H9 (cell line): ENCODE results near the gene SAMD14. TPM values are rescaled to one million over a fixed set of nuclear protein-coding genes. Genes with fewer than 3 reads are reported as not detected.

Experiments used
- DNase-seq: peaks from one replicate; pipeline ENCODE4 v3.0.0-alpha.2; 2017
- H2AFZ ChIP-seq: one replicate; pipeline ENCODE4 v1.6.1; 2013; ENCODE audit warnings: mild to moderate bottlenecking, low read length, control low read depth, moderate library complexity
- H2AK5ac ChIP-seq: 2 replicates; pipeline ENCODE4 v1.6.1; 2013; ENCODE audit warnings: low read length, control low read depth, mixed read lengths; ENCODE audit not compliant: insufficient read length
- H2BK120ac ChIP-seq: one replicate; pipeline ENCODE4 v1.6.1; 2013; ENCODE audit warnings: low read depth, mild to moderate bottlenecking, low read length, control low read depth, inconsistent platforms; ENCODE audit not compliant: poor library complexity, severe bottlenecking
- H2BK12ac ChIP-seq: 2 replicates; pipeline ENCODE4 v1.6.1; 2013; ENCODE audit warnings: low read length, control low read depth, mixed read lengths, low read depth; ENCODE audit not compliant: insufficient read length
- H2BK15ac ChIP-seq: 2 replicates; pipeline ENCODE4 v1.6.1; 2013; ENCODE audit warnings: low read depth, low read length, control low read depth
- H2BK20ac ChIP-seq: one replicate; pipeline ENCODE4 v1.6.1; 2013; ENCODE audit warnings: low read depth, mild to moderate bottlenecking, low read length, control low read depth, inconsistent platforms; ENCODE audit not compliant: poor library complexity, severe bottlenecking
- H2BK5ac ChIP-seq: 2 replicates; pipeline ENCODE4 v1.6.1; 2013; ENCODE audit warnings: low read length, control low read depth, mixed read lengths; ENCODE audit not compliant: insufficient read length
- H3K14ac ChIP-seq: 2 replicates; pipeline ENCODE4 v1.6.1; 2013; ENCODE audit warnings: low read length, control low read depth; ENCODE audit not compliant: insufficient read depth
- H3K18ac ChIP-seq: 2 replicates; pipeline ENCODE4 v1.6.1; 2013; ENCODE audit warnings: low read depth, mild to moderate bottlenecking, mixed read lengths, low read length, control low read depth; ENCODE audit not compliant: insufficient read length
- H3K23ac ChIP-seq: 2 replicates; pipeline ENCODE4 v1.6.1; 2013; ENCODE audit warnings: low read length, control low read depth, mixed read lengths, low read depth; ENCODE audit not compliant: insufficient read length
- H3K23me2 ChIP-seq: 2 replicates; pipeline ENCODE4 v1.6.1; 2013; ENCODE audit warnings: low read depth, mild to moderate bottlenecking, mixed read lengths, low read length, control low read depth; ENCODE audit not compliant: insufficient read length, poor library complexity, severe bottlenecking
- H3K27ac ChIP-seq: 2 replicates; pipeline ENCODE4 v1.5.1; 2013; ENCODE audit warnings: low read length, control low read depth, mixed read lengths, low read depth; ENCODE audit not compliant: insufficient read length
- H3K27me3 ChIP-seq: 2 replicates; pipeline ENCODE4 v1.6.1; 2013; ENCODE audit warnings: low read length, control low read depth, inconsistent platforms; ENCODE audit not compliant: insufficient read depth
- H3K4ac ChIP-seq: 2 replicates; pipeline ENCODE4 v1.6.1; 2013; ENCODE audit warnings: low read depth, mild to moderate bottlenecking, control low read depth, inconsistent platforms, low read length, moderate library complexity
- H3K4me1 ChIP-seq: 2 replicates; pipeline ENCODE4 v1.6.1; 2013; ENCODE audit warnings: low read length, control low read depth, inconsistent platforms; ENCODE audit not compliant: insufficient read depth
- H3K4me2 ChIP-seq: 2 replicates; pipeline ENCODE4 v1.6.1; 2013; ENCODE audit warnings: low read length, control low read depth, mixed read lengths; ENCODE audit not compliant: insufficient read length, insufficient read depth
- H3K56ac ChIP-seq: 2 replicates; pipeline ENCODE4 v1.6.1; 2013; ENCODE audit warnings: low read depth, mild to moderate bottlenecking, mixed read lengths, low read length, control low read depth; ENCODE audit not compliant: insufficient read length
- H3K79me1 ChIP-seq: 2 replicates; pipeline ENCODE4 v1.6.1; 2013; ENCODE audit warnings: low read depth, mild to moderate bottlenecking, moderate library complexity, low read length, control low read depth, inconsistent platforms; ENCODE audit not compliant: insufficient read depth, poor library complexity, severe bottlenecking
- H3K79me2 ChIP-seq: 2 replicates; pipeline ENCODE4 v1.6.1; 2013; ENCODE audit warnings: low read length, control low read depth, inconsistent platforms; ENCODE audit not compliant: insufficient read depth
- H3K9ac ChIP-seq: 2 replicates; pipeline ENCODE4 v1.6.1; 2013; ENCODE audit warnings: low read length, control low read depth, mixed read lengths; ENCODE audit not compliant: insufficient read length; ENCODE audit errors: extremely low read depth
- H3K9me3 ChIP-seq: one replicate; pipeline ENCODE4 v1.6.1; 2013; ENCODE audit warnings: low read depth, low read length, inconsistent platforms; ENCODE audit not compliant: control insufficient read depth
- H3T11ph ChIP-seq: one replicate; pipeline ENCODE4 v1.6.1; 2013; ENCODE audit warnings: mild to moderate bottlenecking, low read length, control low read depth, inconsistent platforms
- H4K20me1 ChIP-seq: one replicate; pipeline ENCODE4 v1.6.1; 2013; ENCODE audit not compliant: control insufficient read depth, insufficient read length, insufficient read depth
- H4K5ac ChIP-seq: 2 replicates; pipeline ENCODE4 v1.6.1; 2013; ENCODE audit warnings: low read depth, mild to moderate bottlenecking, mixed read lengths, low read length, control low read depth; ENCODE audit not compliant: insufficient read length
- H4K8ac ChIP-seq: replicated peaks from 2 replicates; pipeline ENCODE4 v1.6.1; 2013; ENCODE audit warnings: low read length, control low read depth, mixed read lengths, low read depth; ENCODE audit not compliant: insufficient read length
- H4K91ac ChIP-seq: 2 replicates; pipeline ENCODE4 v1.6.1; 2013; ENCODE audit warnings: low read depth, mild to moderate bottlenecking, moderate library complexity, mixed read lengths, low read length, control low read depth; ENCODE audit not compliant: insufficient read length
- H3K27ac Mint-ChIP-seq, 3 experiments: 2 replicates in 2 of 3; 3 replicates in 1 of 3; pipeline ENCODE4 v1.8.0; 2020 to 2021; ENCODE audit warnings: mixed read lengths in 3 of 3, mild to moderate bottlenecking in 1 of 3, moderate library complexity in 1 of 3
- H3K27me3 Mint-ChIP-seq: 2 replicates; pipeline ENCODE4 v1.8.0; 2021; ENCODE audit warnings: low read depth, mild to moderate bottlenecking, moderate library complexity, mixed read lengths
- H3K36me3 Mint-ChIP-seq, 3 experiments: 2 replicates in 2 of 3; 3 replicates in 1 of 3; pipeline ENCODE4 v1.8.0; 2020 to 2021; ENCODE audit warnings: low read depth in 3 of 3, mixed read lengths in 3 of 3; ENCODE audit not compliant: insufficient read depth in 1 of 3
- H3K4me1 Mint-ChIP-seq, 2 experiments: 2 replicates each; pipeline ENCODE4 v1.8.0; 2020; ENCODE audit warnings: mixed read lengths in 2 of 2
- H3K4me3 Mint-ChIP-seq, 2 experiments: 2 replicates in 1 of 2; 3 replicates in 1 of 2; pipeline ENCODE4 v1.8.0; 2020 to 2021; ENCODE audit warnings: mild to moderate bottlenecking in 2 of 2, mixed read lengths in 2 of 2, moderate library complexity in 1 of 2
- H3K9me3 Mint-ChIP-seq, 2 experiments: 2 replicates in 1 of 2; 3 replicates in 1 of 2; pipeline ENCODE4 v1.8.0; 2020; ENCODE audit warnings: mild to moderate bottlenecking in 2 of 2, mixed read lengths in 2 of 2, moderate library complexity in 1 of 2
- WGBS: extraction: QIAGEN DNeasy Blood & Tissue Kit; methylation state at CpG from one replicate; pipeline ENCODE4 v1.1.7; 2013; ENCODE audit warnings: missing lambda C conversion rate, low lambda C conversion rate, mixed read lengths; ENCODE audit not compliant: insufficient read length; ENCODE audit errors: extremely low coverage; 5-methylcytosine and 5-hydroxymethylcytosine counted together
- total RNA-seq: library from RNA; stranded (reverse); gene quantifications from 2 replicates; pipeline ENCODE4 v1.2.1, GENCODE V29; 2021
- TF ChIP-seq, protein P1 (sequence below): fragments of 200-600 bp; sonication (generic); conservative IDR thresholded peaks from 3 replicates; pipeline ENCODE4 v1.8.0; 2021; ENCODE audit warnings: antibody characterized with exemption, mild to moderate bottlenecking

The SAMD14 gene
- total RNA-seq, 1 experiment from 2014 or later = 5.9 TPM

DNA sequence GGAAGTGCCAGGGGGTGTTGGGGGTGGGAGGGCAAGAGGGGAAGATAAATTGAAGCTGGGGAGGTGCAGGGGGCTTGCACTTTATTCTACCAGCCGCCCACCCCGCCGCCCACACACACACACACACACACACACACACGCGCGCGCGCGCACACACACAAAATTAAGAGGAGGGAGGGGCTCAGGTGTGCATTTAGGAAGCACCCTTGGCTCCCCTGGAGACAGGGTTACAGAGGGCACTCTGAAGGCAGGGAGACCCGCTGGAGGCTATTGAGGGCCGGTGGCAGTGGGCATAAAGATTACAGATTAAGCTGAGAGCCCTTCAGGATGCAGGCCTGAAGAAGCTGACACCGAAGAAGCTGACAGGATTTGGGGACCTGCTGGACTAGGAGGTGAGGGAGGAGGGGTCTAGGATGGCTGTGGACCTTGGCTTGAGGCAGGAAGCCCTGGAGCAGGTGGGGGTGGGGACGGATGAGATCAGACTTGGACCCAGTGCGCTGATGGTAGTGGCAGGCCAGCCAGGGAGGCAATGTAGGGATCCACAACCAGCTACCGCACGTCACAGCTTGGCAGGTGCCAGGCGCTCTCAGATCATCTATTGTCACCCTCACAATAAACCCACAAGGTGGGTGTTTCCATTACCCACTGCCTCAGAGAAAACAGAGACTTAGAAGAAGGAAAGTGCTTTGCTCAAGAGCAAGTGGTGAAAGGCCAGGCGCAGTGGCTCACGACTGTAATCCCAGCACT, 772 bp upstream of the SAMD14 start:
- no peak overlapping the region for H3K27ac Mint-ChIP-seq
- DNase-seq = peak; percentile 83

More for the DNA sequence above, 772 bp upstream of the SAMD14 start:
- H2AK5ac ChIP-seq = no peak overlapping the region
- no peak overlapping the region for H3T11ph ChIP-seq
- no peak overlapping the region for H3K56ac ChIP-seq
- H3K79me1 ChIP-seq = no peaks in the 10 kb centered on the region
- no peak overlapping the region for H4K8ac ChIP-seq
- peaks cover 39% of the 10 kb centered on the region for H3K27me3 Mint-ChIP-seq
- peaks cover 5% of the 10 kb centered on the region; the same call in 1 of the 2 replicates for H3K4me1 ChIP-seq
- H3K9ac ChIP-seq = no peak overlapping the region
- TF ChIP-seq, protein P1, sequence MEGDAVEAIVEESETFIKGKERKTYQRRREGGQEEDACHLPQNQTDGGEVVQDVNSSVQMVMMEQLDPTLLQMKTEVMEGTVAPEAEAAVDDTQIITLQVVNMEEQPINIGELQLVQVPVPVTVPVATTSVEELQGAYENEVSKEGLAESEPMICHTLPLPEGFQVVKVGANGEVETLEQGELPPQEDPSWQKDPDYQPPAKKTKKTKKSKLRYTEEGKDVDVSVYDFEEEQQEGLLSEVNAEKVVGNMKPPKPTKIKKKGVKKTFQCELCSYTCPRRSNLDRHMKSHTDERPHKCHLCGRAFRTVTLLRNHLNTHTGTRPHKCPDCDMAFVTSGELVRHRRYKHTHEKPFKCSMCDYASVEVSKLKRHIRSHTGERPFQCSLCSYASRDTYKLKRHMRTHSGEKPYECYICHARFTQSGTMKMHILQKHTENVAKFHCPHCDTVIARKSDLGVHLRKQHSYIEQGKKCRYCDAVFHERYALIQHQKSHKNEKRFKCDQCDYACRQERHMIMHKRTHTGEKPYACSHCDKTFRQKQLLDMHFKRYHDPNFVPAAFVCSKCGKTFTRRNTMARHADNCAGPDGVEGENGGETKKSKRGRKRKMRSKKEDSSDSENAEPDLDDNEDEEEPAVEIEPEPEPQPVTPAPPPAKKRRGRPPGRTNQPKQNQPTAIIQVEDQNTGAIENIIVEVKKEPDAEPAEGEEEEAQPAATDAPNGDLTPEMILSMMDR = no peak
- no peak overlapping the region for H3K27ac ChIP-seq
- H2BK120ac ChIP-seq = no peak overlapping the region
- H3K23me2 ChIP-seq = peaks cover 12% of the 10 kb centered on the region
- H3K9me3 Mint-ChIP-seq = no peaks in the 10 kb centered on the region; a peak in 1 of 5 replicates
- no peak overlapping the region for H2BK20ac ChIP-seq
- H3K23ac ChIP-seq = no peak overlapping the region
- no peak overlapping the region for H3K4ac ChIP-seq
- H4K20me1 ChIP-seq = no peaks in the 10 kb centered on the region
- H2BK12ac ChIP-seq = no peak overlapping the region
- H4K5ac ChIP-seq = no peak overlapping the region
- H2BK15ac ChIP-seq = no peak overlapping the region
- H3K79me2 ChIP-seq = no peaks in the 10 kb centered on the region
- no peaks in the 10 kb centered on the region for H3K9me3 ChIP-seq
- H3K18ac ChIP-seq = no peak overlapping the region
- no peak overlapping the region for H4K91ac ChIP-seq
- no peak overlapping the region for H2BK5ac ChIP-seq
- peaks cover 0 to 4% (median 3%) of the 10 kb centered on the region in 3 experiments; a peak in 4 of 7 replicates for H3K36me3 Mint-ChIP-seq
- no peaks in the 10 kb centered on the region; the same call in 1 of the 2 replicates for H3K27me3 ChIP-seq
- no peak overlapping the region for H2AFZ ChIP-seq
- no CpG with 5 or more reads among the region's 19 CpGs for WGBS
- H3K4me1 Mint-ChIP-seq = peaks cover 32 to 59% of the 10 kb centered on the region in 2 experiments
- H3K14ac ChIP-seq = no peak overlapping the region
- H3K4me3 Mint-ChIP-seq = peak overlapping the region; percentile 56 to 81
- peak overlapping the region; percentile 82 for H3K4me2 ChIP-seq
